KMS-11 (cell line): ENCODE data around the gene TMA16.

Source experiments
- H2AFZ ChIP-seq: fragments of 200-600 bp; sonication (generic); 2 replicates; pipeline ENCODE4 v1.6.1; 2016; ENCODE audit warnings: antibody characterized with exemption, mixed run types, low read depth
- H3K27ac ChIP-seq: fragments of 200-600 bp; sonication (generic); 2 replicates; pipeline ENCODE4 v1.6.1; 2016; ENCODE audit warnings: mild to moderate bottlenecking, mixed run types
- H3K27me3 ChIP-seq: fragments of 200-600 bp; sonication (generic); 2 replicates; pipeline ENCODE4 v1.6.1; 2017; ENCODE audit warnings: mild to moderate bottlenecking, low read depth, mixed run types, moderate library complexity; ENCODE audit not compliant: insufficient read depth
- H3K36me3 ChIP-seq: fragments of 200-600 bp; sonication (generic); 2 replicates; pipeline ENCODE4 v1.6.1; 2017; ENCODE audit warnings: mild to moderate bottlenecking, mixed run types; ENCODE audit not compliant: insufficient read depth
- H3K4me1 ChIP-seq: fragments of 200-600 bp; sonication (generic); 2 replicates; pipeline ENCODE4 v1.6.1; 2016; ENCODE audit warnings: mild to moderate bottlenecking, low read depth, mixed run types; ENCODE audit not compliant: poor library complexity, severe bottlenecking
- H3K4me2 ChIP-seq: fragments of 200-600 bp; sonication (generic); 2 replicates; pipeline ENCODE4 v1.7.0; 2016; ENCODE audit warnings: mild to moderate bottlenecking, mixed run types
- H3K4me3 ChIP-seq: fragments of 200-600 bp; sonication (generic); IDR thresholded peaks from 2 replicates; pipeline ENCODE4 v1.6.1; 2017; ENCODE audit warnings: low read depth, low read length, mixed read lengths; ENCODE audit not compliant: insufficient read depth
- H3K79me2 ChIP-seq: fragments of 200-600 bp; sonication (generic); 2 replicates; pipeline ENCODE4 v1.6.1; 2016; ENCODE audit warnings: low read depth, mixed run types; ENCODE audit not compliant: insufficient read depth
- H3K9ac ChIP-seq: fragments of 200-600 bp; sonication (generic); 2 replicates; pipeline ENCODE4 v1.6.1; 2016; ENCODE audit warnings: mild to moderate bottlenecking, mixed run types
- H4K20me1 ChIP-seq: fragments of 200-600 bp; sonication (generic); 2 replicates; pipeline ENCODE4 v1.6.1; 2016; ENCODE audit warnings: mild to moderate bottlenecking, mixed run types; ENCODE audit not compliant: insufficient read depth
- CTCF ChIP-seq: fragments of 200-600 bp; sonication (generic); conservative IDR thresholded peaks from 2 replicates; pipeline ENCODE4 v1.6.1; 2017; ENCODE audit warnings: low read depth, mild to moderate bottlenecking, antibody characterized with exemption, low read length, moderate library complexity, mixed read lengths

TMA16 gene

GRCh38 chr4:163462556-163462955, 31.9 kb upstream of the TMA16 start:
- Histone ChIP-seq H3K27me3 (no peaks in the 10 kb centered on the region), H3K4me1 (no peaks in the 10 kb centered on the region), H3K36me3 (no peaks in the 10 kb centered on the region), H3K4me2 (no peak overlapping the region), H2AFZ (no peak overlapping the region), H3K27ac (no peak overlapping the region), H4K20me1 (no peaks in the 10 kb centered on the region), H3K79me2 (no peaks in the 10 kb centered on the region), H3K9ac (no peak overlapping the region), H3K4me3 (no peak overlapping the region)
- no peak for TF ChIP-seq CTCF

- H3K36me3 ChIP-seq, result no peaks in the 10 kb centered on the region
- TF ChIP-seq CTCF, result no peak
- H3K27me3 ChIP-seq, result no peaks in the 10 kb centered on the region
- H3K27ac ChIP-seq, result no peak overlapping the region
- H4K20me1 ChIP-seq, result no peaks in the 10 kb centered on the region
- no peak overlapping the region for H3K4me2 ChIP-seq
- no peak overlapping the region for H3K4me3 ChIP-seq
- H3K9ac ChIP-seq, result no peak overlapping the region
- H3K4me1 ChIP-seq, result no peaks in the 10 kb centered on the region
- H3K79me2 ChIP-seq, result no peaks in the 10 kb centered on the region
- no peak overlapping the region for H2AFZ ChIP-seq
These were observed 27.3 kb upstream of the TMA16 start for GRCh38 chr4:163467082-163467770.

GRCh38 chr4:163470391-163470790, 24.1 kb upstream of the TMA16 start:
- no peaks in the 10 kb centered on the region for H4K20me1 ChIP-seq
- no peak overlapping the region for H3K27ac ChIP-seq
- no peak for TF ChIP-seq CTCF
- H3K79me2 ChIP-seq, result no peaks in the 10 kb centered on the region
- no peak overlapping the region for H2AFZ ChIP-seq
- H3K27me3 ChIP-seq, result no peaks in the 10 kb centered on the region
- H3K4me2 ChIP-seq, result no peak overlapping the region
- H3K36me3 ChIP-seq, result no peaks in the 10 kb centered on the region
- no peak overlapping the region for H3K9ac ChIP-seq
- no peaks in the 10 kb centered on the region for H3K4me1 ChIP-seq
- no peak overlapping the region for H3K4me3 ChIP-seq

- no peak overlapping the region for H3K27ac ChIP-seq
- no peak overlapping the region for H2AFZ ChIP-seq
- H3K36me3 ChIP-seq, result no peaks in the 10 kb centered on the region
- no peaks in the 10 kb centered on the region for H3K79me2 ChIP-seq
- no peak overlapping the region for H3K4me3 ChIP-seq
- no peaks in the 10 kb centered on the region for H4K20me1 ChIP-seq
- no peak overlapping the region for H3K4me2 ChIP-seq
- H3K27me3 ChIP-seq, result no peaks in the 10 kb centered on the region
- H3K9ac ChIP-seq, result no peak overlapping the region
- H3K4me1 ChIP-seq, result no peaks in the 10 kb centered on the region
- no peak for TF ChIP-seq CTCF
These were observed 21.4 kb upstream of the TMA16 start for GRCh38 chr4:163473130-163473529.
